Smooth muscle cell (in vitro differentiated cells): ENCODE data around the gene OPCML. TPM values are rescaled to one million over a fixed set of nuclear protein-coding genes. Genes with fewer than 3 reads are reported as not detected.

Experiments used
- DNase-seq: peaks from one replicate; lab custom pipeline; 2025; ENCODE audit not compliant: unreplicated experiment; lab: John Stamatoyannopoulos, UW
- H2AFZ ChIP-seq: fragments of 200-600 bp; sonication (generic); 2 replicates; pipeline ENCODE4 v1.6.0; 2016; ENCODE audit warnings: antibody characterized with exemption, low read depth, mild to moderate bottlenecking
- H3F3A ChIP-seq: fragments of 200-600 bp; sonication (generic); 2 replicates; pipeline ENCODE4 v1.6.0; 2017; ENCODE audit warnings: antibody characterized with exemption, low read depth
- H3K27ac ChIP-seq: fragments of 200-600 bp; sonication (generic); 2 replicates; pipeline ENCODE4 v1.5.1; 2016; ENCODE audit warnings: low read depth, mild to moderate bottlenecking
- H3K27me3 ChIP-seq: fragments of 200-600 bp; sonication (generic); 2 replicates; pipeline ENCODE4 v1.6.1; 2016; ENCODE audit warnings: low read depth, mild to moderate bottlenecking
- H3K36me3 ChIP-seq: fragments of 200-600 bp; sonication (generic); 2 replicates; pipeline ENCODE4 v1.5.1; 2016; ENCODE audit warnings: low read depth
- H3K4me1 ChIP-seq: fragments of 200-600 bp; sonication (generic); 2 replicates; pipeline ENCODE4 v1.5.1; 2016; ENCODE audit warnings: low read depth
- H3K4me2 ChIP-seq: fragments of 200-600 bp; sonication (generic); 2 replicates; pipeline ENCODE4 v1.6.0; 2016; ENCODE audit warnings: mild to moderate bottlenecking
- H3K4me3 ChIP-seq: fragments of 200-600 bp; sonication (generic); 2 replicates; pipeline ENCODE4 v1.5.1; 2016; ENCODE audit warnings: mild to moderate bottlenecking
- H3K79me2 ChIP-seq: fragments of 200-600 bp; sonication (generic); 2 replicates; pipeline ENCODE4 v1.6.0; 2016; ENCODE audit warnings: low read depth, mild to moderate bottlenecking
- H3K9ac ChIP-seq: fragments of 200-600 bp; sonication (generic); 2 replicates; pipeline ENCODE4 v1.6.0; 2016; ENCODE audit warnings: low read depth
- H3K9me3 ChIP-seq: fragments of 200-600 bp; sonication (generic); replicated peaks from 2 replicates; pipeline ENCODE4 v1.5.1; 2016; ENCODE audit warnings: low read depth
- H4K20me1 ChIP-seq: fragments of 200-600 bp; sonication (generic); 2 replicates; pipeline ENCODE4 v1.6.0; 2016; ENCODE audit warnings: low read depth
- WGBS: methylation state at CpG from one replicate; pipeline ENCODE4 v1.1.7; 2016; ENCODE audit warnings: low lambda C conversion rate; 5-methylcytosine and 5-hydroxymethylcytosine counted together
- polyA plus RNA-seq: library from polyadenylated mRNA; unstranded; fragments of >200 nt; fragmentation: Nextera tagmentation; extraction: Ambion mirVana; gene quantifications from 2 replicates; pipeline ENCODE4 v1.2.1, GENCODE V29; 2016
- total RNA-seq: library from RNA; depleted of rRNA; stranded (reverse); fragments of >200 nt; gene quantifications from 2 replicates; pipeline ENCODE4 v1.2.3, GENCODE V29; 2014
- TF ChIP-seq, protein P1 (sequence below): fragments of 200-600 bp; sonication (generic); IDR thresholded peaks from 2 replicates; pipeline ENCODE4 v1.5.1; 2017; ENCODE audit warnings: borderline replicate concordance, mild to moderate bottlenecking, antibody characterized with exemption; ENCODE audit not compliant: insufficient read depth, poor library complexity, severe bottlenecking

OPCML gene
- total and polyA plus RNA-seq, 2 experiments from 2014 or later, result 0.42 to 0.58 TPM

DNA sequence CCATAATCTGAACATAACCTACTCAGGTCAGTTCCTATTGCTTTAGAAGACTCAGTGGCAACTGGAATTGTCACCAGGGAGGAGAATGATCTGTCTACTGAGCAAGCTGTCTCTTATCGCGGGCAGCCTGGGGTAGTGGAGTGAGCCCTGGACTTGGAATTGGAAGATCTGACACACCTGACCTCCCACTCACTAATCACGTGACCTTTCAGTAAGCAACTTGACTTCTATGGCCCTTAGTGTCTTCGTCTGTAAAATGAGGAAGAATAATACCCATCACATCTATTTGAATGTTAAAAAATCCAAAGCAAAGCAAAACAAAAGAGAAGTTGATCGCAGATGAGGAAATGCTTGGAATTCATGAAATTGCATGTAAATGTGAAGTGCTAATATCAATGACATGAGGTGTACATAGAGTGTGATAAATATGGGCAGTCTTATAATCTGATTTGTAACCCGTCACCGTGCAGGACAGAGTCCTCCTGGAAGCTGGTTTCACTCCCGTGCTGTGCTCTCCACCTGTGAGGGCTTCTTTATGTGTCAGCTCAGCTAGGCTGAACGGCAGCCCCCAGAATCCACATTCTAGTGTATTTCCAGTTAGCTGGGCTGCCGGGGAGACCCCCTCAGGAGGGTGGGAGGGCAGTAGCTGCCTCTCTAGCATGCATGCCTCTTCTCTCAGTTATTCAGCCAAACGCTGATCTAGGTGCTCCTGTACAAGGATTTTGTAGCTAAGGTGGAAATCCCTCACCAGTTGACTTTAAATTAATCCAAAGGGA lies 482.9 kb downstream of the OPCML start:
- no peak overlapping the region for H3K4me3 ChIP-seq
- H3K4me2 ChIP-seq, result no peak overlapping the region
- H3K27ac ChIP-seq, result no peak overlapping the region
- H3K36me3 ChIP-seq, result no peaks in the 10 kb centered on the region
- no peak overlapping the region for H3K9ac ChIP-seq
- H3K79me2 ChIP-seq, result no peaks in the 10 kb centered on the region
- peaks cover 52% of the 10 kb centered on the region for H3K27me3 ChIP-seq
- H4K20me1 ChIP-seq, result no peaks in the 10 kb centered on the region
- WGBS, result 66% methylated on average over 11 of the region's 11 CpGs
- no peaks in the 10 kb centered on the region for H3K9me3 ChIP-seq
- DNase-seq, result no peak
- H3F3A ChIP-seq, result no peaks in the 10 kb centered on the region
- H2AFZ ChIP-seq, result no peak overlapping the region
- no peaks in the 10 kb centered on the region for H3K4me1 ChIP-seq
- TF ChIP-seq, protein P1, sequence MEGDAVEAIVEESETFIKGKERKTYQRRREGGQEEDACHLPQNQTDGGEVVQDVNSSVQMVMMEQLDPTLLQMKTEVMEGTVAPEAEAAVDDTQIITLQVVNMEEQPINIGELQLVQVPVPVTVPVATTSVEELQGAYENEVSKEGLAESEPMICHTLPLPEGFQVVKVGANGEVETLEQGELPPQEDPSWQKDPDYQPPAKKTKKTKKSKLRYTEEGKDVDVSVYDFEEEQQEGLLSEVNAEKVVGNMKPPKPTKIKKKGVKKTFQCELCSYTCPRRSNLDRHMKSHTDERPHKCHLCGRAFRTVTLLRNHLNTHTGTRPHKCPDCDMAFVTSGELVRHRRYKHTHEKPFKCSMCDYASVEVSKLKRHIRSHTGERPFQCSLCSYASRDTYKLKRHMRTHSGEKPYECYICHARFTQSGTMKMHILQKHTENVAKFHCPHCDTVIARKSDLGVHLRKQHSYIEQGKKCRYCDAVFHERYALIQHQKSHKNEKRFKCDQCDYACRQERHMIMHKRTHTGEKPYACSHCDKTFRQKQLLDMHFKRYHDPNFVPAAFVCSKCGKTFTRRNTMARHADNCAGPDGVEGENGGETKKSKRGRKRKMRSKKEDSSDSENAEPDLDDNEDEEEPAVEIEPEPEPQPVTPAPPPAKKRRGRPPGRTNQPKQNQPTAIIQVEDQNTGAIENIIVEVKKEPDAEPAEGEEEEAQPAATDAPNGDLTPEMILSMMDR, result no peak

DNA sequence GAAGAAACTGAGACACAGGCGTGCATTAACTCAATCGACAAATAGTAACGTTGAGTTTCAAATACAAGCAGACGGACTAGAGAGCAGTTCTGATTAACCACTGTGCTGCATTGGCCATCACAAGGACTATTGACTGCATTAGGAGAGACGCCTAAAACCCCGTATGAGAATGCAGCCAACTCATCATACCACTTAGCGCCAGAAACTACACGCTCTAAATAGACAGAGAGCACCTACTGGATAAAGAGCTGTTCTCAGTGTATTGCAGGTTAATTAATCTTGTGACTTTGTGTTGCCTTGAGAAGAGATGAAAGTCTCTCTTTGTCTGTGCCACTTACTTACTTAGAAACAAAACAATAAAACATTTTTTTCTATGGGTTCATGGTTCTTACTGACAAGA lies 484.0 kb downstream of the OPCML start:
- Histone ChIP-seq H3K4me1 (no peaks in the 10 kb centered on the region), H3K4me3 (no peak overlapping the region), H3K9ac (no peak overlapping the region), H3F3A (no peaks in the 10 kb centered on the region), H3K36me3 (no peaks in the 10 kb centered on the region), H3K9me3 (no peaks in the 10 kb centered on the region), H3K4me2 (no peak overlapping the region), H4K20me1 (no peaks in the 10 kb centered on the region), H3K79me2 (no peaks in the 10 kb centered on the region), H3K27ac (no peak overlapping the region), H2AFZ (no peak overlapping the region), H3K27me3 (peaks cover 53% of the 10 kb centered on the region)
- TF ChIP-seq, protein P1, result no peak
- WGBS, result 89% methylated on average over 8 of the region's 8 CpGs
- no peak for DNase-seq

DNA sequence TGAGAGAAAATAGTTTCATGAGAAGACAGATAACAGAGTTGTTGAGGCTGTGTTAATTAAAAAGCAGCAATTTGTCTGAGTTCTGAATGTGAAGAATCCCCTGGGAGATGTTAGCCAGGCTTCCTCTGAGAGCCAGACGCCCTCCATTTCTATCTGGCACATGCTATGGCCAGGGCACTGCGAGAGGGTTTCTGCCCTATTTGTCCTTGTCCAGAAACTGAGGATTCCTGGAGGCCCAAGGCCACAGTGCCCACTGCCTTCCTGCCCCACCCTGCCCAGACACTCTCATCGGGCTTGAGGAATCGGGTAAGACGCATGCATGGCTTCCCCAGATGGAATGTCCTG lies 484.6 kb downstream of the OPCML start:
- H4K20me1 ChIP-seq, result no peaks in the 10 kb centered on the region
- no peaks in the 10 kb centered on the region for H3K9me3 ChIP-seq
- no peaks in the 10 kb centered on the region for H3K36me3 ChIP-seq
- no peak overlapping the region for H3K4me3 ChIP-seq
- 66% methylated on average over 5 of the region's 5 CpGs for WGBS
- TF ChIP-seq, protein P1, result no peak
- no peak for DNase-seq
- H3K4me2 ChIP-seq, result no peak overlapping the region
- no peak overlapping the region for H2AFZ ChIP-seq
- no peak overlapping the region for H3K27ac ChIP-seq
- H3K9ac ChIP-seq, result no peak overlapping the region
- peaks cover 54% of the 10 kb centered on the region for H3K27me3 ChIP-seq
- no peaks in the 10 kb centered on the region for H3K4me1 ChIP-seq
- no peaks in the 10 kb centered on the region for H3K79me2 ChIP-seq
- no peaks in the 10 kb centered on the region for H3F3A ChIP-seq
